ENCODE measurements around the gene PRPF38A. TPM values are rescaled to one million over a fixed set of nuclear protein-coding genes. Genes with fewer than 3 reads are reported as not detected.

PRPF38A gene
- total and polyA plus RNA-seq, 2 donors (not counting 3 experiments of a cell fraction or from before 2014, with no cell fraction given) = 16.0 to 42.0 TPM

- Histone ChIP-seq H3K27me3 (ENCODE audit: control insufficient read depth in 2 of 2, insufficient read depth in 2 of 2, low read length in 2 of 2) (no peaks in the 10 kb centered on the region), H3K4me1 (ENCODE audit: control insufficient read depth, extremely low read depth, insufficient read depth, low read length) (peaks cover 14% of the 10 kb centered on the region), H3K9me3 (replicated peaks; ENCODE audit: control insufficient read depth, insufficient read depth, low read length) (no peaks in the 10 kb centered on the region), H3K79me2 (ENCODE audit: control insufficient read depth, insufficient read depth, low read length) (peaks cover 34% of the 10 kb centered on the region), H3K9me1 (replicated peaks; ENCODE audit: control insufficient read depth, extremely low read depth, insufficient read depth, low read length) (no peaks in the 10 kb centered on the region), H3K4me2 (ENCODE audit: insufficient read depth, low read length) (peak overlapping the region; percentile 84), H4K20me1 (replicated peaks; ENCODE audit: control insufficient read depth, extremely low read depth, insufficient read depth, low read length) (no peaks in the 10 kb centered on the region), H2AFZ (ENCODE audit: low read depth, low read length) (peak overlapping the region; percentile 11), H3K36me3 (ENCODE audit: control insufficient read depth in 2 of 2, extremely low read depth in 1 of 2, insufficient read depth in 2 of 2, low read length in 2 of 2) (no peaks in the 10 kb centered on the region), H3K27ac (ENCODE audit: insufficient read depth, low read depth, low read length) (no peak overlapping the region), H3K9ac (replicated peaks; ENCODE audit: extremely low read depth, insufficient read depth, low read length) (peak overlapping the region; percentile 98), H3K4me3 (replicated peaks in 1 of 3; ENCODE audit: insufficient read depth in 1 of 3, low read depth in 1 of 3, low read length in 3 of 3) (peak overlapping the region in 1 of 3 experiments; percentile 98)
- POLR2A ChIA-PET = no interaction called here
- no peak for TF ChIP-seq CTCF (IDR thresholded peaks at IDR 0.05; ENCODE audit: extremely low read depth in 1 of 2, insufficient read depth in 1 of 2, low read depth in 1 of 2, low read length in 2 of 2)
- no peak for TF ChIP-seq JUN (IDR thresholded peaks at IDR 0.05; ENCODE audit: borderline replicate concordance, insufficient read depth, insufficient read length, low read depth)
- TF ChIP-seq GATA2 (IDR thresholded peaks at IDR 0.05; ENCODE audit: insufficient read depth, insufficient read length, low read depth, low read length) = no peak
- no peak for TF ChIP-seq EZH2 (IDR thresholded peaks at IDR 0.05; ENCODE audit: borderline replicate concordance, low read depth, low read length, severe bottlenecking)
- TF ChIP-seq POLR2AphosphoS5 (IDR thresholded peaks at IDR 0.05; ENCODE audit: insufficient read depth, low read depth, low read length) = no peak
- no peak for TF ChIP-seq POLR2A (IDR thresholded peaks at IDR 0.05; ENCODE audit: low read depth, low read length)
- no peak for TF ChIP-seq MYC (IDR thresholded peaks at IDR 0.05; ENCODE audit: low read depth, low read length)
- intact Hi-C loops (cut with micrococcal nuclease) = loop anchor here (10.0 kb wide), 1 partner anchor 792 kb away; the partner anchor contains the start of gene CPT2
- FAIRE-seq (no peak), DNase-seq (ENCODE audit: low read depth, low spot score) (no peak)
- CTCF ChIA-PET = interaction anchor here (4.0 kb wide), 1 partner anchor 283 kb away, joined by 27 read pairs; no protein-coding TSS in a partner anchor
- dilution Hi-C loops (cut with MboI; ENCODE audit: extremely low pct_ligation_motif_present, low sequenced_read_pairs) = no loop called here
- BruUV-seq (replicated peaks) = no TSS peak
These were observed 1.6 kb upstream of the PRPF38A start for GRCh38 chr1:52402860-52403240.

Measured in endothelial cell of umbilical vein (primary cell).